GM19452 (cell line): ENCODE measurements around the gene GOLGA6C.
"Not testable (repeated sequence)": the region's sequence is repeated elsewhere in the genome, so short reads cannot be mapped to it uniquely, and the experiment has no call there.

Experiments
- ATAC-seq: cut with Tn5 transposase; IDR thresholded peaks from one replicate; pipeline ENCODE4 v1.9.1; 2021; ENCODE audit not compliant: unreplicated experiment

The GOLGA6C gene

DNA sequence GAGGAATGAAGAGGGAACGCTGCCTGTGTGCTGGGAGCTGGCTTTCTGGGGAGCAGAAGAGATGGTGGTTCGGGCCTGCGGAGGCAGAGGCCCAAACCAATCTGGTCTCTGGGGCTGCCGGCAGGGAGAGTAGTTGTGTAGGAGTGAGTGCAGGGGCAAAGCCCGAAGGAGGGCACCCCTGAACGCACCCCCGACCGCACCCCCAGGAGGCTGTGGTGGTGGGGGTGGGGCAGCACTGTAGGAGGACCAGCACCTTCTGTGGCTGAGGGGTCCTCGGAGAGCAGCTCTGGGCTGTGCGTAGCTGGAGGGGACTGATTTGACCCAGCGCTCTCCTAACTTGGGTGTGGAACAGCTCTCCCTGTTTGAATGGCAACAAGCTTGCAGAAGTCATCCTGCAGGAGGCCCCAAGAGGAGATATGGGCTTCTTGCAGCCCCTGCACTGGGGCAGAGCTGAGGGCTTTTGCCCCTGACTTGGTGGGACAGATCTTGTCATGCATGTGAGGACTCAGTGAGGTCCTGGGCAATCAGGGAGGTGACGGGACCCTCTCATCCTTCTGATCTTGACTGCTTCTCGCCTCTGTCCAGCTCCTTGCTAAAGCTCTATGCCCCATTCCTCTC is 30.4 kb upstream of the GOLGA6C start:
- no peak for ATAC-seq

GRCh38 chr15:75228787-75229186 is 29.3 kb upstream of the GOLGA6C start:
- no peak for ATAC-seq

DNA sequence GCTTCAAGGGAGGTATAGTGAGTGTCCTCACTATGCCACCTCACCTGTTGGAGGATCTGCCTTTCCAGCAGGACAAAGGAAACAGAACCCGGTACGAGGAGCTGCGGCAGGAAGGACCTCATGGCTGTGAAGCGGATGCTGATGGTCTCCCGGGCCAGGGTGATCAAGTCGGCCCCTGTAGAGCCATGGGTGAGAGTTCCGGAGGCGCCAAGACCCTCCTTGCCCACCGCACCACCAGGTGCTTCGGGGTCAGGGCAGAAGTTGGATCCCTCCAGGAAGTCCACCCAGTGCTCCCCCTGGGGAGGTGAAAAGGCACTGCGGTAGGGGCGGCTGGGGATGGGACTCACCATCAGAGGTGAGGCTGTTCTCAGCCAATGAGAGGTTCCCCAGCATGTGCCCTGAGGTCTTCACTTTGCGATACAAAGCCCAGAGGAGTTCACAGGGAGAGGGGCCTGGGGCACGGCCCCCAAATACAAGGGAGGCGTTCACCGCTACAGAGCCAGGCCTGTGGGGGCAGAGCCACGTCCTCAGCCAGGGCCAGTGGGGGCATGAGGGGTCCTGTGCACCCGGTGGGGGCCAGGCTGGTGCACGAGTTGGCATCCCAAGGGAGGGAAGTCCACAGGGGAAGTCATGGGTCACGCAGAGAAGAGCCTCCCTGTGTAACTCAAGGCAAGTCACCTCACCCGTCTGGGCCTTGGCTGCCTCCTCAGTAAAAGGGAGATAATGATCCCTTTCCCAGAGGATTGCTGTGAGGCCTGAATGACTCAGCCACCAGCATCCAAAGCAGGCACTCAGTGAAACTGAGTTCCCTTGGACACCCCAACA is 28.7 kb upstream of the GOLGA6C start:
- ATAC-seq: no peak

GRCh38 chr15:75230016-75230343 is 28.2 kb upstream of the GOLGA6C start:
- ATAC-seq: no peak

GRCh38 chr15:75230551-75231371 is 27.4 kb upstream of the GOLGA6C start:
- ATAC-seq: no peak

- ATAC-seq: no peak
These were observed 26.3 kb upstream of the GOLGA6C start for GRCh38 chr15:75231836-75232235.

- ATAC-seq: no peak
These were observed 25.8 kb upstream of the GOLGA6C start for GRCh38 chr15:75232252-75232813.

GRCh38 chr15:75232826-75233503 is 25.2 kb upstream of the GOLGA6C start:
- ATAC-seq: no peak

- ATAC-seq: no peak
These were observed 24.5 kb upstream of the GOLGA6C start for GRCh38 chr15:75233504-75234190.

DNA sequence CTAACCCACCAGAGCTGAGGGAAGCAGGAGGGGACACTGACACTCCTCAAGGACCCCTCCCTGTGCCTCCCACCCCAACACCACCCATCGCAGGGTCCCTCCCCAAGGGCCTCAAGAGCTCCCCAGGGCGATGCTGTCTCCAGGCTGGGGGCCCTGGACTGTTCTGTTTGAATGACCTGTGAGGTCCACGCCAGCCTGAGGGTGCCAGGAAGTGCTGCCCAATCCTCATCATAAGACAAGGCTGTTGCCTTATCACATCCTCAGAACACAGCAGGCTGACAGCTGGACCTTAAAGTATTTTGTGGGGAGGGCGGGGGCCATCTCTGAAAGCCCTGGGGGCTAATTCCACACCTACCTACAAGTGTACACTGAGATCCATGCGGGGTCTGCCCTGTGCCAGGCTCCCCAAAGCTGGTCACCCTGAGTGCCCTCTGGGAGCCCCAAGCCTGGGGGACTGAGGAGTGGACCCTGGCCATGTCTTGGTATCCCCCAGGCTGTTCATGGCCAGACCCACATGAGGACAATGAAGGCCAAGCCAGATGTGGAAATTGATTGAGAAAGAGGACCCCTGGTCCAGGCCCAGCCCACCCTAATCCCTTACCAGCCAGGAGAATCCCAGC is 23.8 kb upstream of the GOLGA6C start:
- ATAC-seq: no peak

- ATAC-seq: no peak
These were observed 23.0 kb upstream of the GOLGA6C start for GRCh38 chr15:75235051-75235673.

- ATAC-seq: no peak
These were observed 22.1 kb upstream of the GOLGA6C start for GRCh38 chr15:75235760-75236729.

GRCh38 chr15:75237316-75237982 is 20.7 kb upstream of the GOLGA6C start:
- ATAC-seq: no peak

- ATAC-seq: no peak
These were observed 20.0 kb upstream of the GOLGA6C start for GRCh38 chr15:75238150-75238549.

GRCh38 chr15:75245741-75246140 is 12.4 kb upstream of the GOLGA6C start:
- ATAC-seq: not testable (repeated sequence)

- ATAC-seq: not testable (repeated sequence)
These were observed 9.1 kb upstream of the GOLGA6C start for GRCh38 chr15:75248991-75249390.

DNA sequence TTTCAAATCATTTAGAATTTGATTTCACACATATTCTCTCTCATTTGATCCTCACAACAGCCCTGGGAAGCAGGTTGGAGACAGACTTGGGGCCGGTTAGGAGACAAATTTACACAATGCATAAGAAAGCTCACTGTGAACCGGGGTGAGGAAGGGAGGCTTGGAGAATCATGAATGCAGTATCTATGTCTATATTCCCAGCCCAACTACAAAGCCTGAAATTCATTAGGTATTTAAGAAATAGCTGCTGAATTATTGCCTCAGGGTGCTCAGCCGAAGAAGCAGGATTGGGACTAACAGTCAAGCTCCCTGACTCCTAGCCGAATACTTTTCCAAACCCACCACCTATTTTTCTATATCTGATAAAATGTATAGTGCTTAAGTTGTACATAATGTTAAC is 8.4 kb upstream of the GOLGA6C start:
- no peak for ATAC-seq

GRCh38 chr15:75251343-75251742 is 6.8 kb upstream of the GOLGA6C start:
- not testable (repeated sequence) for ATAC-seq
